Psoas muscle (tissue), 8 donors: Measurements from ENCODE around the gene NCKAP1. TPM values are rescaled to one million over a fixed set of nuclear protein-coding genes. Genes with fewer than 3 reads are reported as not detected.

Experiments
- ATAC-seq, 4 donors: fragments of 200-7000 bp; cut with Tn5 transposase; one replicate each; pipeline ENCODE4 v1.9.1; 2020; ENCODE audit warnings: moderate library complexity in 3 of 4, mild to moderate bottlenecking in 2 of 4
- DNase-seq, 2 donors: peaks; one replicate each; pipeline ENCODE4 v3.0.0-alpha.2; 2020
- H3K27ac ChIP-seq: fragments of 200-600 bp; one replicate; pipeline ENCODE4 v1.8.0; 2022
- H3K27me3 ChIP-seq, 3 donors: fragments of 200-600 bp in 1 of 3; one replicate each; pipeline versions ENCODE4 v1.6.1 to v1.8.0; 2013 to 2022; ENCODE audit warnings: low read length in 2 of 3, mild to moderate bottlenecking in 2 of 3, moderate library complexity in 1 of 3; ENCODE audit not compliant: insufficient read depth in 3 of 3
- H3K36me3 ChIP-seq, 2 donors: fragments of 200-600 bp in 1 of 2; one replicate each; pipeline versions ENCODE4 v1.6.1 to v1.8.0; 2013 to 2022; ENCODE audit warnings: low read depth in 1 of 2, mild to moderate bottlenecking in 1 of 2, moderate library complexity in 1 of 2; ENCODE audit not compliant: insufficient read depth in 1 of 2
- H3K4me1 ChIP-seq: fragments of 200-600 bp; one replicate; pipeline ENCODE4 v1.8.0; 2022
- H3K4me3 ChIP-seq: fragments of 200-600 bp; one replicate; pipeline ENCODE4 v1.8.0; 2022; ENCODE audit warnings: mild to moderate bottlenecking
- H3K9me3 ChIP-seq: fragments of 200-600 bp; one replicate; pipeline ENCODE4 v1.8.0; 2022
- WGBS, 3 donors: extraction: QIAGEN DNeasy Blood & Tissue Kit; methylation state at CpG; one replicate each; pipeline versions ENCODE4 v1.1.6 to v1.1.7; 2013; 5-methylcytosine and 5-hydroxymethylcytosine counted together
- intact Hi-C, 2 donors: fragments of 100-400 bp; cut with DNase I; formaldehyde crosslinking; loops; one replicate each; pipeline versions ENCODE4 v1.11.0 to v1.14.2; 2022
- polyA plus RNA-seq, 3 donors: library from polyadenylated mRNA; stranded (reverse); fragments of 200-250 nt; gene quantifications; one replicate each; pipeline ENCODE4 v1.2.3, GENCODE V29; 2013
- total RNA-seq, 4 donors: library from RNA; stranded (reverse); fragmentation: NEBNext Ultra II Directional in 2 of 4; extraction: Animal tissue kit (Norgen Biotek cat#: 25700) in 2 of 4; gene quantifications; one replicate each; pipeline versions ENCODE4 v1.2.1 to v1.2.4, GENCODE V29; 2021 to 2023
- TF ChIP-seq, protein P1 (sequence below): fragments of 200-600 bp; IDR thresholded peaks from one replicate; pipeline ENCODE4 v1.8.0; 2022; ENCODE audit warnings: antibody characterized with exemption
- donor health status: healthy with polysubstance abuse.
- donor health status: DM: no; HTN: no; CAD: no; lungs with moderate emphysema.
- donor health status: Bipolar disorder and iron deficiency.
- donor health status: healthy.
- donor health status: DM: yes; HTN: yes; CAD: no.
- donor health status: DM: no; HTN: no; CAD: no.
- donor health status: DM: no; HTN: no; CAD: no.
- donor health status: DM: yes; HTN: yes; CAD: no.

NCKAP1 gene
- total and polyA plus RNA-seq, 7 donors: 94.1 to 262 (median 120) TPM

DNA sequence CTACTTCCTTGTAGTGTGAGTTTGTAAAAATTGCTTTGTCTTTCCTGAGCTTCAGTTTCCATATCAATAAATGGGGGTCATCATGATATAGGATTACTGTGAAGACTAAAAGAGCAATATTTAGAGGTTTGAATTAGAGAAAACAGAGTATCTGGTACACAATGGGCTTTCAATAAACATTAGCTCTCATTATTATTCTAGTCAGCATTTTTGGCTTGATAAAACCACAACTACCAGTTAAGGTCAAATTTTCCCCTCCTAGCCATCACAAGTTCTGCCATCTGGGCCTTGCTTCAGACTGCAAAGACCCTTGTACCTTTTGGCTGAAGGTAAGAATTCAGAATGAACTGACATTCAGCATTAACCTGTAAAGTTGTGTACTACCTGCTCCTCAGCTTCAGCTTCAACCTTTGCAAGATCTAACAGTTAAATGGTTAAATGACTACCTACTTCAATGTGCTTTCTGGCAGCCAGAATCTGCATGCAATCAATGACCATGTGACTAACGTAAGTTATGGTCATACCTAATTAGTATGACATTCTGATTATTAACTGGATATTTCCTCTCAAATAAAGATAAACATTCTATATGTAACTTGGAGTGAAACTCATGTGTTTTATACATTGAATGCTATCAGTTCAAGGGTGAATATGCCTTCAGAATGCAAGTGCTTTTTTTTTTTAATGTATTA lies 119.2 kb downstream of the NCKAP1 start:
- no peak overlapping the region for H3K27ac ChIP-seq
- DNase-seq (no peak), ATAC-seq (no peak)
- H3K9me3 ChIP-seq: no peaks in the 10 kb centered on the region
- intact Hi-C loops: no loop called here
- 38 to 56% (median 40%) methylated on average over 1 of the region's 1 CpG for whole genome bisulfite sequencing, 3 donors
- H3K4me3 ChIP-seq: no peak overlapping the region
- H3K4me1 ChIP-seq: peaks cover 28% of the 10 kb centered on the region
- H3K36me3 ChIP-seq: peaks cover 2 to 11% of the 10 kb centered on the region in 2 donors
- H3K27me3 ChIP-seq: no peaks in the 10 kb centered on the region
- TF ChIP-seq, protein P1, sequence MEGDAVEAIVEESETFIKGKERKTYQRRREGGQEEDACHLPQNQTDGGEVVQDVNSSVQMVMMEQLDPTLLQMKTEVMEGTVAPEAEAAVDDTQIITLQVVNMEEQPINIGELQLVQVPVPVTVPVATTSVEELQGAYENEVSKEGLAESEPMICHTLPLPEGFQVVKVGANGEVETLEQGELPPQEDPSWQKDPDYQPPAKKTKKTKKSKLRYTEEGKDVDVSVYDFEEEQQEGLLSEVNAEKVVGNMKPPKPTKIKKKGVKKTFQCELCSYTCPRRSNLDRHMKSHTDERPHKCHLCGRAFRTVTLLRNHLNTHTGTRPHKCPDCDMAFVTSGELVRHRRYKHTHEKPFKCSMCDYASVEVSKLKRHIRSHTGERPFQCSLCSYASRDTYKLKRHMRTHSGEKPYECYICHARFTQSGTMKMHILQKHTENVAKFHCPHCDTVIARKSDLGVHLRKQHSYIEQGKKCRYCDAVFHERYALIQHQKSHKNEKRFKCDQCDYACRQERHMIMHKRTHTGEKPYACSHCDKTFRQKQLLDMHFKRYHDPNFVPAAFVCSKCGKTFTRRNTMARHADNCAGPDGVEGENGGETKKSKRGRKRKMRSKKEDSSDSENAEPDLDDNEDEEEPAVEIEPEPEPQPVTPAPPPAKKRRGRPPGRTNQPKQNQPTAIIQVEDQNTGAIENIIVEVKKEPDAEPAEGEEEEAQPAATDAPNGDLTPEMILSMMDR: no peak

- Histone ChIP-seq H3K27me3 (no peaks in the 10 kb centered on the region), H3K4me1 (peaks cover 27% of the 10 kb centered on the region), H3K27ac (peak overlapping the region; percentile 88), H3K36me3 (peaks cover 2 to 6% of the 10 kb centered on the region in 2 donors), H3K9me3 (no peaks in the 10 kb centered on the region), H3K4me3 (no peak overlapping the region)
- DNase-seq: no peak
- intact Hi-C loops: no loop called here
- no peak for ATAC-seq
- TF ChIP-seq, protein P1: no peak
These were observed 120.3 kb downstream of the NCKAP1 start for GRCh38 chr2:182917924-182918323.

GRCh38 chr2:182916417-182916816 lies 121.8 kb downstream of the NCKAP1 start:
- intact Hi-C loops: no loop called here

GRCh38 chr2:182915369-182916326 lies 122.6 kb downstream of the NCKAP1 start:
- ATAC-seq: peak; percentile 92 to 94 (median 93)
- H3K4me3 ChIP-seq: peak overlapping the region; percentile 35
- intact Hi-C loops: no loop called here
- WGBS, 3 donors: 25 to 45% (median 31%) methylated on average over 5 to 6 of the region's 6 CpGs
- H3K27me3 ChIP-seq: no peaks in the 10 kb centered on the region
- peaks cover 31% of the 10 kb centered on the region for H3K4me1 ChIP-seq
- TF ChIP-seq, protein P1: peak; percentile 10
- H3K9me3 ChIP-seq: no peaks in the 10 kb centered on the region
- DNase-seq: peak; percentile 31 to 75
- H3K27ac ChIP-seq: peak overlapping the region; percentile 88
- H3K36me3 ChIP-seq: no peaks in the 10 kb centered on the region

More at GRCh38 chr2:182916417-182916816, 121.8 kb downstream of the NCKAP1 start:
- H3K36me3 ChIP-seq: no peaks in the 10 kb centered on the region
- no peaks in the 10 kb centered on the region for H3K9me3 ChIP-seq
- H3K4me3 ChIP-seq: peak overlapping the region; percentile 35
- H3K27ac ChIP-seq: peak overlapping the region; percentile 88
- ATAC-seq (no peak), DNase-seq (no peak)
- 62 to 100% (median 69%) methylated on average over 2 of the region's 2 CpGs for WGBS, 3 donors
- TF ChIP-seq, protein P1: no peak
- no peaks in the 10 kb centered on the region for H3K27me3 ChIP-seq
- peaks cover 34% of the 10 kb centered on the region for H3K4me1 ChIP-seq
